HCT116 (cell line): ENCODE data around the gene KCNIP4. TPM values are rescaled to one million over a fixed set of nuclear protein-coding genes. Genes with fewer than 3 reads are reported as not detected.

Source experiments
- ATAC-seq: fragments of 200-7000 bp; cut with Tn5 transposase; 2 replicates; pipeline ENCODE4 v1.9.1; 2020; ENCODE audit warnings: mild to moderate bottlenecking, moderate library complexity
- BruUV-seq: library from RNA; stranded (reverse); fragments of 400-500 nt; replicated peaks from 2 replicates; lab custom pipeline; 2021; lab: Mats Ljungman, UMichigan
- CTCF ChIA-PET: fragments of 300-600 bp; sonication (Branson Sonifier 250); formaldehyde crosslinking; loops from one replicate; lab custom pipeline; 2021; ENCODE audit warnings: antibody characterized with exemption; lab: Charles Lee
- POLR2A ChIA-PET: fragments of 300-600, 350-600 bp; sonication (Branson Sonifier 250); formaldehyde crosslinking; loops from one replicate; lab custom pipeline; 2021; ENCODE audit warnings: antibody characterized with exemption; lab: Charles Lee
- RAD21 ChIA-PET, 2 experiments: fragments of 300-600 bp; sonication (Branson Sonifier 250); formaldehyde crosslinking; loops; one replicate each; lab custom pipeline; 2023; ENCODE audit warnings: low total read pairs in 2 of 2; ENCODE audit not compliant: uncharacterized antibody in 2 of 2, unreplicated experiment in 2 of 2, low non-redundant PET in 1 of 2; lab: Charles Lee
- DNase-seq: peaks from one replicate; pipeline ENCODE4 v3.0.0-alpha.2; 2010; ENCODE audit warnings: low read depth, low spot score
- H2AFZ ChIP-seq: fragments of 200-600 bp; shearing (Covaris generic), sonication (generic); 2 replicates; pipeline ENCODE4 v1.6.1; 2017; ENCODE audit warnings: low read depth, mixed run types, mixed read lengths, antibody characterized with exemption, low read length; ENCODE audit not compliant: poor library complexity, severe bottlenecking
- H3K27ac ChIP-seq: 2 replicates; pipeline ENCODE4 v1.5.1; 2012; ENCODE audit warnings: low read depth, low read length
- H3K27me3 ChIP-seq: fragments of 200-600 bp; sonication (generic); 2 replicates; pipeline ENCODE4 v1.6.1; 2016; ENCODE audit warnings: mixed run types, low read length, mixed read lengths; ENCODE audit not compliant: insufficient read depth
- H3K36me3 ChIP-seq, 2 experiments: fragments of 200-500 bp in 1 of 2; fragments of 200-600 bp in 1 of 2; sonication (Bioruptor generic) in 1 of 2; sonication (generic) in 1 of 2; 2 replicates each; pipeline versions ENCODE4 v1.5.1 to v1.6.1; 2014 to 2016; ENCODE audit warnings: low read length in 2 of 2, inconsistent platforms in 1 of 2, mixed read lengths in 1 of 2, mixed run types in 1 of 2; ENCODE audit not compliant: insufficient read depth in 2 of 2, control insufficient read depth in 1 of 2
- H3K4me1 ChIP-seq, 2 experiments: fragments of 200-600 bp in 1 of 2; sonication (generic) in 1 of 2; 2 replicates each; pipeline versions ENCODE4 v1.5.1 to v1.6.1; 2012 to 2017; ENCODE audit warnings: low read length in 2 of 2, inconsistent platforms in 1 of 2, mild to moderate bottlenecking in 1 of 2, mixed read lengths in 1 of 2, mixed run types in 1 of 2, moderate library complexity in 1 of 2; ENCODE audit not compliant: insufficient read depth in 2 of 2, control insufficient read depth in 1 of 2
- H3K4me2 ChIP-seq: fragments of 200-600 bp; sonication (generic); 2 replicates; pipeline ENCODE4 v1.6.1; 2017; ENCODE audit warnings: mixed run types, low read length, mixed read lengths
- H3K4me3 ChIP-seq, 2 experiments: fragments of 200-600 bp in 1 of 2; sonication (generic) in 1 of 2; replicated peaks in 1 of 2; 2 replicates each; pipeline ENCODE4 v1.5.1; 2011 to 2016; ENCODE audit warnings: low read length in 2 of 2, control low read depth in 1 of 2, low read depth in 1 of 2, mild to moderate bottlenecking in 1 of 2, mixed read lengths in 1 of 2, mixed run types in 1 of 2
- H3K79me2 ChIP-seq: fragments of 200-600 bp; sonication (generic); 2 replicates; pipeline ENCODE4 v1.6.1; 2017; ENCODE audit warnings: mild to moderate bottlenecking, mixed run types, low read length, moderate library complexity, mixed read lengths; ENCODE audit not compliant: insufficient read depth
- H3K9ac ChIP-seq: fragments of 200-600 bp; sonication (generic); 2 replicates; pipeline ENCODE4 v1.6.1; 2016; ENCODE audit warnings: low read length, mixed read lengths
- H3K9me2 ChIP-seq: fragments of 200-600 bp; sonication (generic), shearing (Covaris generic); 2 replicates; pipeline ENCODE4 v1.6.1; 2017; ENCODE audit warnings: mixed run types, mild to moderate bottlenecking, moderate library complexity; ENCODE audit not compliant: insufficient read depth
- H3K9me3 ChIP-seq, 2 experiments: fragments of 200-500 bp in 1 of 2; fragments of 200-600 bp in 1 of 2; sonication (Bioruptor generic) in 1 of 2; sonication (generic) in 1 of 2; 2 replicates each; pipeline ENCODE4 v1.6.1; 2014 to 2017; ENCODE audit warnings: low read length in 2 of 2, mixed read lengths in 2 of 2, inconsistent platforms in 1 of 2, low read depth in 1 of 2, mild to moderate bottlenecking in 1 of 2, mixed run types in 1 of 2, moderate library complexity in 1 of 2; ENCODE audit not compliant: control insufficient read depth in 1 of 2, insufficient read depth in 1 of 2
- H4K20me1 ChIP-seq: fragments of 200-600 bp; sonication (generic), shearing (Covaris generic); 2 replicates; pipeline ENCODE4 v1.6.1; 2017; ENCODE audit warnings: mixed run types, mild to moderate bottlenecking, moderate library complexity; ENCODE audit not compliant: insufficient read depth
- ATF3 ChIP-seq: IDR thresholded peaks from 2 replicates; pipeline ENCODE4 v1.6.1; 2012
- CEBPB ChIP-seq: IDR thresholded peaks from 2 replicates; pipeline ENCODE4 v1.6.1; 2012; ENCODE audit warnings: low read depth
- EGR1 ChIP-seq: IDR thresholded peaks from 2 replicates; pipeline ENCODE4 v1.6.1; 2012; ENCODE audit warnings: low read depth
- EZH2 ChIP-seq: fragments of 200-600 bp; sonication (generic); IDR thresholded peaks from 2 replicates; pipeline ENCODE4 v1.6.1; 2017; ENCODE audit warnings: antibody characterized with exemption, mixed run types
- EZH2phosphoT487 ChIP-seq: fragments of 200-600 bp; IDR thresholded peaks from 2 replicates; pipeline ENCODE4 v1.6.1; 2018; ENCODE audit warnings: antibody characterized with exemption, borderline replicate concordance
- FOSL1 ChIP-seq: IDR thresholded peaks from 2 replicates; pipeline ENCODE4 v1.6.1; 2012; ENCODE audit warnings: low read depth
- JUND ChIP-seq: IDR thresholded peaks from 2 replicates; pipeline ENCODE4 v1.6.1; 2012
- POLR2A ChIP-seq: IDR thresholded peaks from 2 replicates; pipeline ENCODE4 v1.7.0; 2011; ENCODE audit warnings: borderline replicate concordance; ENCODE audit not compliant: insufficient read depth, insufficient read length; ENCODE audit errors: extremely low read depth
- POLR2AphosphoS5 ChIP-seq: IDR thresholded peaks from 2 replicates; pipeline ENCODE4 v1.6.1; 2011; ENCODE audit warnings: mild to moderate bottlenecking, low read depth, low read length, moderate library complexity
- REST ChIP-seq: IDR thresholded peaks from 2 replicates; pipeline ENCODE4 v1.6.1; 2012; ENCODE audit warnings: low read depth
- SIN3A ChIP-seq: IDR thresholded peaks from 2 replicates; pipeline ENCODE4 v1.6.1; 2012; ENCODE audit warnings: low read depth
- SP1 ChIP-seq: IDR thresholded peaks from 2 replicates; pipeline ENCODE4 v1.6.1; 2012; ENCODE audit warnings: low read depth
- SRF ChIP-seq: IDR thresholded peaks from 2 replicates; pipeline ENCODE4 v1.6.1; 2012; ENCODE audit warnings: low read depth
- YY1 ChIP-seq: IDR thresholded peaks from 2 replicates; pipeline ENCODE4 v1.6.1; 2011; ENCODE audit warnings: low read length, low read depth, moderate library complexity, mild to moderate bottlenecking; ENCODE audit not compliant: insufficient replicate concordance; ENCODE audit errors: extremely low read depth
- ZBTB33 ChIP-seq: IDR thresholded peaks from 2 replicates; pipeline ENCODE4 v1.6.1; 2011; ENCODE audit warnings: mild to moderate bottlenecking, low read length, moderate library complexity; ENCODE audit not compliant: insufficient replicate concordance; ENCODE audit errors: extremely low read depth
- ZFX ChIP-seq: fragments of 450-650 bp; IDR thresholded peaks from 2 replicates; pipeline ENCODE4 v1.6.1; 2017
- intact Hi-C: fragments of 100-400 bp; cut with micrococcal nuclease; formaldehyde crosslinking; loops from 2 replicates; pipeline ENCODE4 v1.10.0; 2022
- total RNA-seq: library from RNA; stranded (reverse); gene quantifications from one replicate; pipeline ENCODE4 v1.2.1, GENCODE V29; 2021; ENCODE audit not compliant: unreplicated experiment

The KCNIP4 gene
- total RNA-seq, 1 experiment from 2014 or later, result not detected

- TF ChIP-seq ZBTB33 (no peak), FOSL1 (no peak), SIN3A (no peak)
Observed at GRCh38 chr4:21569638-21570037, 378.9 kb downstream of the KCNIP4 start (continued).

- H3K4me2 ChIP-seq, result no peak overlapping the region
- no peak overlapping the region for H3K9ac ChIP-seq
- no peak overlapping the region for H3K4me3 ChIP-seq
- H3K79me2 ChIP-seq, result no peaks in the 10 kb centered on the region
- RAD21 ChIA-PET, result no interaction called here
- H3K4me1 ChIP-seq, result no peaks in the 10 kb centered on the region
- H4K20me1 ChIP-seq, result no peaks in the 10 kb centered on the region
- no peaks in the 10 kb centered on the region for H3K27me3 ChIP-seq
- H3K9me2 ChIP-seq, result no peaks in the 10 kb centered on the region
- no peak overlapping the region for H3K27ac ChIP-seq
- ATAC-seq (no peak), DNase-seq (no peak)
- BruUV-seq, result no TSS peak
- CTCF ChIA-PET, result no interaction called here
- POLR2A ChIA-PET, result no interaction called here
- intact Hi-C loops, result no loop called here
- H3K9me3 ChIP-seq, result peaks cover 0 to 11% of the 10 kb centered on the region in 2 experiments; a peak in 1 of 4 replicates
- no peak overlapping the region for H2AFZ ChIP-seq
- no peaks in the 10 kb centered on the region for H3K36me3 ChIP-seq
- no peak for TF ChIP-seq POLR2A
- no peak for TF ChIP-seq CEBPB
- TF ChIP-seq SRF, result no peak
- no peak for TF ChIP-seq ZBTB33
- no peak for TF ChIP-seq SP1
- no peak for TF ChIP-seq EGR1
- no peak for TF ChIP-seq POLR2AphosphoS5
- no peak for TF ChIP-seq YY1
- TF ChIP-seq EZH2, result no peak
- TF ChIP-seq REST, result no peak
- TF ChIP-seq FOSL1, result no peak
- no peak for TF ChIP-seq JUND
- TF ChIP-seq EZH2phosphoT487, result no peak
- no peak for TF ChIP-seq ATF3
- no peak for TF ChIP-seq ZFX
Observed at GRCh38 chr4:21555083-21555482, 393.5 kb downstream of the KCNIP4 start.
